GM12878 (cell line): Measurements from ENCODE around the gene GBA3. TPM values are rescaled to one million over a fixed set of nuclear protein-coding genes. Genes with fewer than 3 reads are reported as not detected.
A peak's percentile ranks its signal among the peaks of the same experiment; 100 is the strongest.

Source experiments
- ASH2L ChIP-seq: fragments of 300-600, 200-600 bp; sonication (generic); IDR thresholded peaks from 2 replicates; pipeline ENCODE4 v1.6.1; 2017; ENCODE audit warnings: low read depth, mild to moderate bottlenecking, borderline replicate concordance
- BCL11A ChIP-seq: IDR thresholded peaks from 2 replicates; pipeline ENCODE4 v1.6.1; 2011; ENCODE audit warnings: low read depth, low read length
- CHD4 ChIP-seq: fragments of 200-600 bp; sonication (generic); IDR thresholded peaks from 2 replicates; pipeline ENCODE4 v1.6.1; 2016; ENCODE audit warnings: mild to moderate bottlenecking
- CUX1 ChIP-seq: IDR thresholded peaks from 2 replicates; pipeline ENCODE4 v1.6.1; 2012; ENCODE audit warnings: improper control_type of control experiment, low read depth, low read length; ENCODE audit not compliant: insufficient replicate concordance
- E4F1 ChIP-seq: fragments of 450-650 bp; IDR thresholded peaks from 2 replicates; pipeline ENCODE4 v1.6.1; 2018; ENCODE audit warnings: borderline replicate concordance, mild to moderate bottlenecking; ENCODE audit not compliant: partially characterized antibody
- EGR1 ChIP-seq, 2 experiments: IDR thresholded peaks; 1 replicate in 1 of 2; 2 replicates in 1 of 2; pipeline ENCODE4 v1.6.1; 2011 to 2012; ENCODE audit warnings: low read depth in 2 of 2, low read length in 2 of 2, borderline replicate concordance in 1 of 2, mild to moderate bottlenecking in 1 of 2, moderate library complexity in 1 of 2
- FOXM1 ChIP-seq: IDR thresholded peaks from 2 replicates; pipeline ENCODE4 v1.6.1; 2012; ENCODE audit warnings: low read depth, mild to moderate bottlenecking, inconsistent platforms, low read length, moderate library complexity
- HCFC1 ChIP-seq: fragments of 150-350 bp; IDR thresholded peaks from 2 replicates; pipeline ENCODE4 v1.6.1; 2014; ENCODE audit warnings: low read length
- HDAC6 ChIP-seq: fragments of 200-600 bp; sonication (generic); IDR thresholded peaks from one replicate; pipeline ENCODE4 v1.8.0; 2017; ENCODE audit warnings: antibody characterized with exemption; ENCODE audit not compliant: unreplicated experiment
- HDGF ChIP-seq: fragments of 450-650 bp; IDR thresholded peaks from 2 replicates; pipeline ENCODE4 v1.6.1; 2016; ENCODE audit warnings: antibody characterized with exemption
- HSF1 ChIP-seq: fragments of 150-350 bp; IDR thresholded peaks from 2 replicates; pipeline ENCODE4 v1.6.1; 2014; ENCODE audit warnings: mild to moderate bottlenecking, low read depth, low read length
- IKZF1 ChIP-seq: fragments of 450-650 bp; conservative IDR thresholded peaks from 2 replicates; pipeline ENCODE4 v1.6.1; 2017; ENCODE audit warnings: antibody characterized with exemption, mild to moderate bottlenecking
- IKZF2 ChIP-seq, 2 experiments: fragments of 450-650 bp; IDR thresholded peaks; 2 replicates each; pipeline ENCODE4 v1.6.1; 2017; ENCODE audit warnings: mild to moderate bottlenecking in 2 of 2, moderate library complexity in 2 of 2
- LARP7 ChIP-seq: fragments of 450-650 bp; IDR thresholded peaks from 2 replicates; pipeline ENCODE4 v1.6.1; 2017; ENCODE audit warnings: mild to moderate bottlenecking
- MEF2A ChIP-seq: IDR thresholded peaks from 2 replicates; pipeline ENCODE4 v1.6.1; 2011; ENCODE audit warnings: low read depth, mild to moderate bottlenecking, low read length, moderate library complexity; ENCODE audit not compliant: insufficient read depth
- MTA2 ChIP-seq: fragments of 450-650 bp; IDR thresholded peaks from 2 replicates; pipeline ENCODE4 v1.6.1; 2016; ENCODE audit warnings: low read depth, mild to moderate bottlenecking, moderate library complexity
- MYB ChIP-seq: fragments of 150-350 bp; IDR thresholded peaks from 2 replicates; pipeline ENCODE4 v1.6.1; 2014; ENCODE audit warnings: mild to moderate bottlenecking, low read depth, low read length, borderline replicate concordance
- NFXL1 ChIP-seq: fragments of 450-650 bp; IDR thresholded peaks from 2 replicates; pipeline ENCODE4 v1.6.1; 2017; ENCODE audit warnings: antibody characterized with exemption, mild to moderate bottlenecking, borderline replicate concordance
- NR2F1 ChIP-seq: fragments of 450-650 bp; conservative IDR thresholded peaks from 2 replicates; pipeline ENCODE4 v1.6.1; 2017; ENCODE audit warnings: mild to moderate bottlenecking
- POU2F2 ChIP-seq: IDR thresholded peaks from 3 replicates; pipeline ENCODE4 v1.6.1; 2011; ENCODE audit warnings: low read depth, mild to moderate bottlenecking, low read length, borderline replicate concordance
- RAD21 ChIP-seq: IDR thresholded peaks from 2 replicates; pipeline ENCODE4 v1.6.1; 2011; ENCODE audit warnings: mild to moderate bottlenecking, low read depth, low read length, moderate library complexity; ENCODE audit not compliant: insufficient read depth
- RFX5 ChIP-seq: IDR thresholded peaks from 2 replicates; pipeline ENCODE4 v1.6.1; 2011; ENCODE audit warnings: low read depth, low read length, improper control_type of control experiment
- SMAD5 ChIP-seq: IDR thresholded peaks from 2 replicates; pipeline ENCODE4 v1.6.1; 2016; ENCODE audit warnings: antibody characterized with exemption, low read depth
- SP1 ChIP-seq: IDR thresholded peaks from one replicate; pipeline ENCODE4 v1.6.1; 2011; ENCODE audit warnings: low read depth, low read length
- TARDBP ChIP-seq: IDR thresholded peaks from 2 replicates; pipeline ENCODE4 v1.6.1; 2016; ENCODE audit warnings: borderline replicate concordance
- polyA plus RNA-seq, 11 experiments: library from polyadenylated mRNA; depleted of rRNA in 4 of 11; unstranded in 6 of 11; stranded (reverse) in 5 of 11; fragments of >200 nt; fragmentation: Nextera tagmentation in 4 of 11; fragmentation: Illumina TruSeq in 1 of 11; extraction: Ambion mirVana in 4 of 11; extraction: Trizol in 1 of 11; gene quantifications; 1 replicate in 1 of 11; 2 replicates in 10 of 11; pipeline versions ENCODE4 v1.2.1 to v1.2.3, GENCODE V29; 2011 to 2016; ENCODE audit warnings: inconsistent platforms in 2 of 11, missing spikeins in 2 of 11, low read depth in 1 of 11
- total RNA-seq, 4 experiments: library from RNA; depleted of rRNA in 3 of 4; stranded (reverse); fragments of >200 nt in 3 of 4; fragmentation: Illumina TruSeq in 1 of 4; extraction: Trizol in 1 of 4; gene quantifications; 2 replicates each; pipeline versions ENCODE4 v1.2.1 to v1.2.3, GENCODE V29; 2013 to 2021

GBA3 gene
- total and polyA plus RNA-seq, 10 of the 15 experiments (the other 5 are each of a cell fraction or from before 2014, with no cell fraction given) = 0.10 to 7.2 (median 0.27) TPM

GRCh38 chr4:22744478-22745062, 51.8 kb downstream of the GBA3 start (continued):
- TF ChIP-seq CUX1 (no peak), MYB (no peak), E4F1 (no peak), SP1 (no peak), SMAD5 (no peak), IKZF1 (peak; percentile 67), POU2F2 (no peak), IKZF2 (IDR thresholded peaks at IDR 0.05) (peak in 1 of 2 experiments; percentile 44; a peak in 1 of 4 replicates), LARP7 (no peak), HSF1 (no peak), BCL11A (no peak), ASH2L (no peak), NR2F1 (no peak), EGR1 (IDR thresholded peaks at IDR 0.05; ENCODE audit: borderline replicate concordance in 1 of 2, low read depth in 2 of 2, low read length in 2 of 2) (no peak), MTA2 (peak; percentile 38; the same call in 1 of the 2 replicates), MEF2A (no peak), RFX5 (no peak), HDGF (no peak), HCFC1 (no peak), HDAC6 (no peak), NFXL1 (no peak), FOXM1 (no peak), RAD21 (no peak), TARDBP (no peak), CHD4 (no peak)
